ENCODE data around the gene RERE.

Gene RERE

GRCh38 chr1:8312235-8313218, 504.9 kb downstream of the RERE start:
- no peak for DNase-seq

- DNase-seq, result no peak
Observed at GRCh38 chr1:8311068-8311718, 506.2 kb downstream of the RERE start.

GRCh38 chr1:8307628-8308027, 509.8 kb downstream of the RERE start:
- no peak for DNase-seq

- DNase-seq, result no peak
Observed at GRCh38 chr1:8303876-8304275, 513.6 kb downstream of the RERE start.

GRCh38 chr1:8303141-8303540, 514.3 kb downstream of the RERE start:
- no peak for DNase-seq
